Measurements from ENCODE around the gene FOXD1. TPM values are rescaled to one million over a fixed set of nuclear protein-coding genes. Genes with fewer than 3 reads are reported as not detected.
"Not testable (repeated sequence)": the region's sequence is repeated elsewhere in the genome, so short reads cannot be mapped to it uniquely, and the experiment has no call there.

FOXD1 gene
- total RNA-seq, 4 donors from 2014 or later: 1.7 to 22.7 (median 4.5) TPM

DNA sequence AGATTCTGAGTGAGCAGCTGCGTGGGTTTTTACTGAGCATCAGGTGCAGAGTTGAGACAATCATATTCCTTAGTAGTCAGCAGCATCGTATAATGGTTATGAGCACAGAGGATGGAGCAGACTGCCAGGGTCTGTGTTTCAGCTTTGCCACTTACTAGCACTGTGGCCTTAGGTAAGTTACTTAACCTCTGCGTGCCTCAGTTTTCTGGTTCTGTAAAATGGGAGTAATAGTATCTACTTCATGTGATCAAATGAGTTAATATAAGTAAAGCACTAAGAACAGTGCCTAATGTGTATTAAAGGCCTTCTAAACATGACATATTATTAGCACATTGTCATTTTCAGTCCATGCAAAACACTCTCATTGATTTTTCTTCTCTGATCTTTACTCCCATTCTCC, 44.8 kb upstream of the FOXD1 start:
- Histone ChIP-seq H3K4me1 (peaks cover 0 to 20% (median 2%) of the 10 kb centered on the region in 4 donors), H3K9me3 (no peaks in the 10 kb centered on the region), H3K36me3 (no peaks in the 10 kb centered on the region), H3K27ac (no peak overlapping the region), H3K27me3 (no peaks in the 10 kb centered on the region), H3K4me3 (no peak overlapping the region)
- no peak for TF ChIP-seq POLR2A (IDR thresholded peaks at IDR 0.05)
- TF ChIP-seq, protein P1, sequence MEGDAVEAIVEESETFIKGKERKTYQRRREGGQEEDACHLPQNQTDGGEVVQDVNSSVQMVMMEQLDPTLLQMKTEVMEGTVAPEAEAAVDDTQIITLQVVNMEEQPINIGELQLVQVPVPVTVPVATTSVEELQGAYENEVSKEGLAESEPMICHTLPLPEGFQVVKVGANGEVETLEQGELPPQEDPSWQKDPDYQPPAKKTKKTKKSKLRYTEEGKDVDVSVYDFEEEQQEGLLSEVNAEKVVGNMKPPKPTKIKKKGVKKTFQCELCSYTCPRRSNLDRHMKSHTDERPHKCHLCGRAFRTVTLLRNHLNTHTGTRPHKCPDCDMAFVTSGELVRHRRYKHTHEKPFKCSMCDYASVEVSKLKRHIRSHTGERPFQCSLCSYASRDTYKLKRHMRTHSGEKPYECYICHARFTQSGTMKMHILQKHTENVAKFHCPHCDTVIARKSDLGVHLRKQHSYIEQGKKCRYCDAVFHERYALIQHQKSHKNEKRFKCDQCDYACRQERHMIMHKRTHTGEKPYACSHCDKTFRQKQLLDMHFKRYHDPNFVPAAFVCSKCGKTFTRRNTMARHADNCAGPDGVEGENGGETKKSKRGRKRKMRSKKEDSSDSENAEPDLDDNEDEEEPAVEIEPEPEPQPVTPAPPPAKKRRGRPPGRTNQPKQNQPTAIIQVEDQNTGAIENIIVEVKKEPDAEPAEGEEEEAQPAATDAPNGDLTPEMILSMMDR (IDR thresholded peaks at IDR 0.05): no peak
- no peak for DNase-seq

DNA sequence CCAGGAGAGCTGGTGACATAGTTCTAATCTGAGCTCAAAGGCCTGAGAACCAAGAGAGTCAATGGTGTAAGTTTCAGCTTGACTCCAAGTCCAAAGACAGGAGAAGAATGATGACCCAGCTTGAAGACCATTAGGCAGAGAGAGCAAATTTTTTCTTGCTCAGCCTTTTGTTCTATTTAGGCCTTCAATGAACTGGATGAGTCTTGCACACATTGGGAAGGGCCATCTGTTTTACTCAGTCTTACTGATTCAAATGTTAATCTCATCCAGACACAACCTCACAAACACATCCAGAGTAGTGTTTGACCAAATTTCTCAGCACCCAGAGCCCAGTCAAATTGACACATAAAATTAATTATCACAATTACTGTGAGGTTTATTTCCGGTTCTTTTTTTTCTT, 42.6 kb upstream of the FOXD1 start:
- H3K27ac ChIP-seq: no peak overlapping the region
- no peak for TF ChIP-seq POLR2A (IDR thresholded peaks at IDR 0.05)
- TF ChIP-seq, protein P1 (IDR thresholded peaks at IDR 0.05): no peak
- H3K9me3 ChIP-seq: no peaks in the 10 kb centered on the region
- peaks cover 0 to 2% (median under 1%) of the 10 kb centered on the region in 4 donors for H3K4me1 ChIP-seq
- no peaks in the 10 kb centered on the region for H3K27me3 ChIP-seq
- H3K4me3 ChIP-seq: no peak overlapping the region
- H3K36me3 ChIP-seq: no peaks in the 10 kb centered on the region
- no peak for DNase-seq

DNA sequence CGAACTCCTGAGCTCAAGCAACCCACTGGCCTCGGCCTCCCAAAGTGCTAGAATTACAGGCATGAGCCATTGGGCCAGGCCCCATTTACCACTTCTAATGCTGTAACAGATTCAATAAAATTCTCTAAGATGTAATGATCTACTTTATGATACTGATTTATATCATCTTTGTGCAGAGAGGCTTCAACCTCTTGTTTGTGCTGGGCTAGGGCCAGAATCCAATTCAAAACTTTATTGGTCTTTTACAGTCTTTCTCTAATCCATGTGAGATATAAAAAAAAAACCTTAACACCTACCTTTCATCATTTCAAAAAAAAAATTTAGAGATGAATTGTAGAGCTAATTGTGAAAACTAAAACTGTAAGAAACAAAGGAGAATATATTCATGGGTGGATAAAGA, 41.5 kb upstream of the FOXD1 start:
- no peaks in the 10 kb centered on the region for H3K36me3 ChIP-seq
- H3K9me3 ChIP-seq: no peaks in the 10 kb centered on the region
- no peak for TF ChIP-seq POLR2A (IDR thresholded peaks at IDR 0.05)
- TF ChIP-seq, protein P1 (IDR thresholded peaks at IDR 0.05): no peak
- H3K27ac ChIP-seq: no peak overlapping the region
- H3K4me3 ChIP-seq: no peak overlapping the region
- DNase-seq: no peak
- H3K27me3 ChIP-seq: no peaks in the 10 kb centered on the region
- no peaks in the 10 kb centered on the region for H3K4me1 ChIP-seq

DNA sequence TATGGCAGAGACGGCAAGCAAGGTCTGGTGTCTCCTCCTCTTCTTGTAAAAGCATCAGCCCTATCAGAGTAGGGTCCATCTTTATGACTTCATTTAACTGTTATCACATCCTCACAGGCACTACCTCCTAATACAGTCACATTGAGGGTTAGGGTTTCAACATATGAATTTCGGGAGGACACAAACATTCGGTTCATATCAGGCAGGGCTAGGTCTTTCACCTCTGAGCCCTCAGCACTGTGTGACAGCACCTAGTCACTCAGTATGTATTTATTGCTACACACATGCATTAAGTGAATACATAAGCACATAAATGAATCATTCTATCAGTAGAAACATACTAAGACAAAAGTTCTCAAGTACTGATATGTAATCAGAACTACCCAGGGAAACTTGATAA, 40.2 kb upstream of the FOXD1 start:
- Histone ChIP-seq H3K36me3 (no peaks in the 10 kb centered on the region), H3K27me3 (no peaks in the 10 kb centered on the region), H3K4me1 (no peaks in the 10 kb centered on the region), H3K4me3 (no peak overlapping the region), H3K27ac (no peak overlapping the region), H3K9me3 (no peaks in the 10 kb centered on the region)
- TF ChIP-seq, protein P1 (IDR thresholded peaks at IDR 0.05): no peak
- no peak for TF ChIP-seq POLR2A (IDR thresholded peaks at IDR 0.05)
- no peak for DNase-seq

DNA sequence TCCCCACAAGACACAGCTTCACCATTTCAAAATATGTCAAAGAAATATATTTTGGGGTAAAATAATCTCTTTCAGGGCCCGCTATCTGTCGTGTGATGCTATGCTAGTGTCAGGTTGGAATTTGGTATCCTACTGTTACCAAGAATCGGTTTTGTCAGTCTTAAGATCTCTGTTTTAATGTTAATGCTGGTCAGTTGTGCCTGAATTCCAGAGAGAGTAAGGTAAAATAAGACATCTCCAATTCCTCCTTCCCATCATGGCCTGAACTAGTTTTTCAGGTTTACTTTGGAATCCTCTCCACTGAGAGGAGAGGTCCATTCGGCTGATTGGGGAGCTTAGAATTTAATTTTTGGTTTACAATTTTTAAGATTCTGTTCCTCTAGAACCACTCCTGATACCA, 39.2 kb upstream of the FOXD1 start:
- no peaks in the 10 kb centered on the region for H3K4me1 ChIP-seq
- no peak for DNase-seq
- TF ChIP-seq, protein P1 (IDR thresholded peaks at IDR 0.05): no peak
- TF ChIP-seq POLR2A (IDR thresholded peaks at IDR 0.05): no peak
- H3K4me3 ChIP-seq: no peak overlapping the region
- H3K27ac ChIP-seq: no peak overlapping the region
- no peaks in the 10 kb centered on the region for H3K27me3 ChIP-seq
- no peaks in the 10 kb centered on the region for H3K36me3 ChIP-seq
- H3K9me3 ChIP-seq: no peaks in the 10 kb centered on the region

DNA sequence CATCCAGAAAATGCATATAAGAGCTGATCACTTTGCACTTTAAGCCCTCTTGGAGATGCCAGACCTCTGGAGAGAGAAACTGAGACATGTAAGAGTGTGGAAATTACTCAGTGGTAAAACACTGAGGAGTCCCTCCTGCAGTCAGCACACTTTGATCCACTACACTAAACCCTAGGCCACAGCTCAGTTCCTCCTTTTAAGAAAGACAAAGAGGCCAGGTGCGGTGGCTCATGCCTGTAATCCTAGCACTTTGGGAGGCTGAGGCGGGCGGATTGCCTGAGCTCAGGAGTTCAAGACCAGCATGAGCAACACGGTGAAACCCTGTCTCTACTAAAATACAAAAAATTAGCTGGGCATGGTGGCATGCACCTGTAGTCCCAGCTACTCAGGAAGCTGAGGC, 38.7 kb upstream of the FOXD1 start:
- not testable (repeated sequence) for H3K27ac ChIP-seq, H3K9me3 ChIP-seq, H3K27me3 ChIP-seq, H3K4me1 ChIP-seq, DNase-seq, H3K4me3 ChIP-seq, H3K36me3 ChIP-seq
